Sigmoid colon (tissue), 7 donors: Measurements from ENCODE around the gene MPP1. TPM values are rescaled to one million over a fixed set of nuclear protein-coding genes. Genes with fewer than 3 reads are reported as not detected.

Experiments used
- DNase-seq: peaks from one replicate; pipeline ENCODE4 v3.0.0-alpha.2; 2019
- H3K27ac ChIP-seq, 4 donors: fragments of 200-600 bp; sonication (generic); one replicate each; pipeline ENCODE4 v1.5.1; 2016 to 2019; ENCODE audit warnings: mild to moderate bottlenecking in 1 of 4
- H3K27me3 ChIP-seq, 3 donors: fragments of 200-600 bp; sonication (generic); one replicate each; pipeline ENCODE4 v1.5.1; 2019; ENCODE audit warnings: mild to moderate bottlenecking in 1 of 3
- H3K36me3 ChIP-seq, 4 donors: fragments of 200-600 bp; sonication (generic); one replicate each; pipeline ENCODE4 v1.5.1; 2016 to 2019
- H3K4me1 ChIP-seq, 4 donors: fragments of 200-600 bp; sonication (generic); one replicate each; pipeline ENCODE4 v1.5.1; 2017 to 2019
- H3K4me3 ChIP-seq, 4 donors: fragments of 200-600 bp; sonication (generic); one replicate each; pipeline ENCODE4 v1.5.1; 2017 to 2019; ENCODE audit warnings: mild to moderate bottlenecking in 2 of 4, moderate library complexity in 1 of 4
- H3K9me3 ChIP-seq, 4 donors: fragments of 200-600 bp in 3 of 4; sonication (generic) in 3 of 4; one replicate each; pipeline versions ENCODE4 v1.5.1 to v1.6.1; 2013 to 2019
- CTCF ChIP-seq, 4 experiments: fragments of 450-650 bp in 3 of 4; fragments of 200-600 bp in 1 of 4; IDR thresholded peaks; one replicate each; pipeline ENCODE4 v1.5.1; 2016 to 2019; ENCODE audit warnings: antibody characterized with exemption in 4 of 4, mild to moderate bottlenecking in 3 of 4, moderate library complexity in 2 of 4
- EP300 ChIP-seq, 4 donors: sonication (generic); formaldehyde crosslinking; IDR thresholded peaks; one replicate each; pipeline ENCODE4 v1.6.1; 2017; ENCODE audit warnings: antibody characterized with exemption in 4 of 4
- POLR2A ChIP-seq, 2 donors: fragments of 450-650 bp; IDR thresholded peaks; one replicate each; pipeline ENCODE4 v1.6.1; 2016; ENCODE audit warnings: antibody characterized with exemption in 2 of 2, mild to moderate bottlenecking in 2 of 2, moderate library complexity in 2 of 2
- POLR2AphosphoS5 ChIP-seq, 4 donors: sonication (generic); formaldehyde crosslinking; IDR thresholded peaks; one replicate each; pipeline ENCODE4 v1.6.1; 2017; ENCODE audit warnings: antibody characterized with exemption in 4 of 4
- WGBS, 2 donors: extraction: QIAGEN DNeasy Blood & Tissue Kit; methylation state at CpG; one replicate each; pipeline ENCODE4 v1.1.7; 2013; 5-methylcytosine and 5-hydroxymethylcytosine counted together
- intact Hi-C: fragments of 100-400 bp; cut with DNase I; formaldehyde crosslinking; loops from one replicate; pipeline ENCODE4 v1.15.1; 2023
- polyA plus RNA-seq, 3 donors: library from polyadenylated mRNA; stranded (reverse); fragments of 200-250 nt; gene quantifications; one replicate each; pipeline ENCODE4 v1.2.3, GENCODE V29; 2013
- total RNA-seq, 4 donors: library from RNA; depleted of rRNA; stranded (reverse); fragments of >200 nt; gene quantifications; one replicate each; pipeline ENCODE4 v1.1.0, GENCODE V29; 2016
- donor health status: healthy with polysubstance abuse.
- donor health status: Bipolar disorder and iron deficiency.
- donor health status: healthy.

The MPP1 gene
- total and polyA plus RNA-seq, 7 donors: 16.4 to 36.7 (median 27.2) TPM

DNA sequence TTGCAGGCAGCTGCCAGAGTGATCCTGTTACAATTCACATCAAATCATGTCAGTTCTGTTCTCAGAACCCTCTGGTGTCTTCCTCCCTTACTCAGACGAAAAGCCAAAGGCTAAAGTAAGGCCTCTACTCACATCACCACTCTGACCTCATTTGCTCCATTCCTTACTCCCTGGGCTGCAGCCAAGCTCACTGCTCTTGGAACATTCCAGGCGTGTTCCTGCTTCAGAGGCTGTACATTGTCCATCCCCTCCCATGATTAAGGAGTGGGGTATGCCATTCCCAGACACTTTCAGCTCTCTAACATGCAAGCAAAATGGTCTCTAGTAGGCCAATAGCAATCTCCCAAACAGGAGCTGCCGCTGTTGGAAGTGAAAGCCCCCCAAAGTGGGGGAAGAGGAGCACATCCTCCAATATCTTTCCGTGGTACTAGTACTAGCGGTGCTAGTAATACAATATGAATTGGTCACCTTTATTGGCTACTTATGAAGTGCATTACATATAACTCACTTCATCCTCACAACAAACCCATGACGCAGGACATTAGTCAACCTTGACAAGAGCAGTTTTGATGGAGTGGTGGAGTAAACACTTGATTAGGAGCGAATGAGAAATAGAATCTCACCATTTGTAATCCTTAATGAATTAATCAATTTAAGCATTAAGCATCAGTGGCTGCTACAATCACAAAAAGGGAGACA is 69.4 kb downstream of the MPP1 start:
- no peaks in the 10 kb centered on the region for H3K9me3 ChIP-seq
- H3K27me3 ChIP-seq: no peaks in the 10 kb centered on the region
- DNase-seq: peak; percentile 84
- no peak overlapping the region for H3K4me3 ChIP-seq
- H3K4me1 ChIP-seq: peaks cover 0 to 79% (median 67%) of the 10 kb centered on the region in 4 donors
- no peaks in the 10 kb centered on the region for H3K36me3 ChIP-seq
- intact Hi-C loops: no loop called here
- peak overlapping the region; percentile 76 to 83 (median 81) for H3K27ac ChIP-seq
- TF ChIP-seq CTCF (IDR thresholded peaks at IDR 0.05): no peak
- peak in 3 of 4 donors; percentile 75 to 77 (median 77) for TF ChIP-seq POLR2AphosphoS5 (IDR thresholded peaks at IDR 0.05)
- peak in 2 of 4 donors; percentile 46 to 57 for TF ChIP-seq EP300 (IDR thresholded peaks at IDR 0.05)
- TF ChIP-seq POLR2A (IDR thresholded peaks at IDR 0.05): no peak
- WGBS, 2 donors: 85 to 86% methylated on average over 7 of the region's 7 CpGs

- no peaks in the 10 kb centered on the region for H3K9me3 ChIP-seq
- no peak overlapping the region for H3K4me3 ChIP-seq
- 22 to 66% methylated on average over 8 of the region's 8 CpGs for WGBS, 2 donors
- no peaks in the 10 kb centered on the region for H3K27me3 ChIP-seq
- intact Hi-C loops: no loop called here
- H3K4me1 ChIP-seq: peaks cover 0 to 95% (median 82%) of the 10 kb centered on the region in 4 donors
- no peaks in the 10 kb centered on the region for H3K36me3 ChIP-seq
- TF ChIP-seq CTCF (IDR thresholded peaks at IDR 0.05) (no peak), POLR2AphosphoS5 (IDR thresholded peaks at IDR 0.05) (peak in 1 of 4 donors; percentile 43)
- H3K27ac ChIP-seq: peak overlapping the region; percentile 76 to 83 (median 81)
- no peak for DNase-seq
These were observed 71.1 kb downstream of the MPP1 start for GRCh38 chrX:154734061-154734781.

DNA sequence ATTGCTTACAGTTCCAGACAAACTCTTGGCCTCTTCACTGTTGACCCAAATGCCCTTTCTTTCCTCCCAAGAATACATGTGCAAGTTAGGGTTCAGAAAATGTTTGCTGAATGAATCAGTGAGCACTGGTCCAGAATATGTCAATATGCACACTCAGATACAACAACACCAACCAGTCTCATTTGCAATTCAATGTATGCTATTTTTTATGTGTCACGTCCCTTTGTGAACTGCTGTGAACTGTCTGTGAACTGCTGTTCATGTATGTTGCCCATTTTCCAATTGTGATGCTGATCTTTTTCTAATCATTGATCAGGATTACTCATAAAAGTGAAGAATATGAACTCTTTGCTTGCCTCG is 72.2 kb downstream of the MPP1 start:
- Histone ChIP-seq H3K4me3 (no peak overlapping the region), H3K36me3 (no peaks in the 10 kb centered on the region), H3K4me1 (peaks cover 0 to 97% (median 90%) of the 10 kb centered on the region in 4 donors), H3K9me3 (no peaks in the 10 kb centered on the region), H3K27me3 (no peaks in the 10 kb centered on the region), H3K27ac (peak overlapping the region; percentile 22 to 83 (median 81))
- intact Hi-C loops: no loop called here
- no peak for DNase-seq
- WGBS, 2 donors: 67 to 77% methylated on average over 2 of the region's 2 CpGs
- TF ChIP-seq EP300 (IDR thresholded peaks at IDR 0.05) (no peak), POLR2A (IDR thresholded peaks at IDR 0.05) (no peak), CTCF (IDR thresholded peaks at IDR 0.05) (no peak), POLR2AphosphoS5 (IDR thresholded peaks at IDR 0.05) (no peak)

GRCh38 chrX:154732421-154733065 is 72.7 kb downstream of the MPP1 start:
- H3K9me3 ChIP-seq: no peaks in the 10 kb centered on the region
- H3K4me1 ChIP-seq: peaks cover 0 to 97% (median 91%) of the 10 kb centered on the region in 4 donors
- intact Hi-C loops: no loop called here
- TF ChIP-seq POLR2AphosphoS5 (IDR thresholded peaks at IDR 0.05): no peak
- TF ChIP-seq POLR2A (IDR thresholded peaks at IDR 0.05): no peak
- no peak for TF ChIP-seq CTCF (IDR thresholded peaks at IDR 0.05)
- TF ChIP-seq EP300 (IDR thresholded peaks at IDR 0.05): no peak
- no peak overlapping the region for H3K4me3 ChIP-seq
- peak overlapping the region; percentile 39 to 83 (median 81) for H3K27ac ChIP-seq
- DNase-seq: no peak
- 44 to 51% methylated on average over 5 of the region's 5 CpGs for WGBS, 2 donors
- no peaks in the 10 kb centered on the region for H3K27me3 ChIP-seq
- no peaks in the 10 kb centered on the region for H3K36me3 ChIP-seq
